Hepatocyte (in vitro differentiated cells): ENCODE data around the gene PTPRD. TPM values are rescaled to one million over a fixed set of nuclear protein-coding genes. Genes with fewer than 3 reads are reported as not detected.

Experiments
- DNase-seq: peaks from one replicate; pipeline ENCODE4 v3.0.0-alpha.2; 2016; ENCODE audit warnings: low spot score
- H2AFZ ChIP-seq: fragments of 200-600 bp; sonication (generic); 2 replicates; pipeline ENCODE4 v1.6.0; 2016; ENCODE audit warnings: antibody characterized with exemption, mild to moderate bottlenecking
- H3K27ac ChIP-seq: fragments of 200-600 bp; sonication (generic); 2 replicates; pipeline ENCODE4 v1.5.1; 2016; ENCODE audit warnings: mild to moderate bottlenecking
- H3K27me3 ChIP-seq: fragments of 200-600 bp; sonication (generic); 2 replicates; pipeline ENCODE4 v1.6.1; 2016
- H3K36me3 ChIP-seq: fragments of 200-600 bp; sonication (generic); replicated peaks from 2 replicates; pipeline ENCODE4 v1.5.1; 2016; ENCODE audit warnings: low read depth; ENCODE audit not compliant: insufficient read depth
- H3K4me1 ChIP-seq: fragments of 200-600 bp; sonication (generic); 2 replicates; pipeline ENCODE4 v1.5.1; 2016; ENCODE audit warnings: mild to moderate bottlenecking, moderate library complexity; ENCODE audit not compliant: insufficient read depth
- H3K4me2 ChIP-seq: fragments of 200-600 bp; sonication (generic); 2 replicates; pipeline ENCODE4 v1.6.0; 2016
- H3K4me3 ChIP-seq: fragments of 200-600 bp; sonication (generic); 2 replicates; pipeline ENCODE4 v1.5.1; 2016; ENCODE audit warnings: mild to moderate bottlenecking
- H3K79me2 ChIP-seq: fragments of 200-600 bp; sonication (generic); 2 replicates; pipeline ENCODE4 v1.6.0; 2017; ENCODE audit warnings: mild to moderate bottlenecking
- H3K9me2 ChIP-seq: fragments of 200-600 bp; sonication (generic); replicated peaks from 2 replicates; pipeline ENCODE4 v1.6.0; 2017; ENCODE audit warnings: mild to moderate bottlenecking; ENCODE audit not compliant: insufficient read depth
- H3K9me3 ChIP-seq: fragments of 200-600 bp; sonication (generic); 2 replicates; pipeline ENCODE4 v1.5.1; 2016; ENCODE audit warnings: low read depth, mild to moderate bottlenecking
- H4K20me1 ChIP-seq: fragments of 200-600 bp; sonication (generic); 2 replicates; pipeline ENCODE4 v1.6.0; 2016; ENCODE audit warnings: mild to moderate bottlenecking; ENCODE audit not compliant: insufficient read depth, poor library complexity, severe bottlenecking
- EZH2 ChIP-seq: fragments of 200-600 bp; sonication (generic); IDR thresholded peaks from 2 replicates; pipeline ENCODE4 v1.6.1; 2016; ENCODE audit warnings: antibody characterized with exemption, mild to moderate bottlenecking, borderline replicate concordance
- EZH2phosphoT487 ChIP-seq: fragments of 200-600 bp; sonication (generic); IDR thresholded peaks from one replicate; pipeline ENCODE4 v1.6.1; 2018; ENCODE audit warnings: antibody characterized with exemption, mild to moderate bottlenecking, low read depth, moderate library complexity; ENCODE audit not compliant: unreplicated experiment, severe bottlenecking
- WGBS: methylation state at CpG from one replicate; pipeline ENCODE4 v1.1.6; 2016; ENCODE audit warnings: low lambda C conversion rate; ENCODE audit errors: missing lambda C conversion rate; 5-methylcytosine and 5-hydroxymethylcytosine counted together
- polyA plus RNA-seq: library from polyadenylated mRNA; unstranded; fragments of >200 nt; fragmentation: Nextera tagmentation; extraction: Ambion mirVana; gene quantifications from 2 replicates; pipeline ENCODE4 v1.2.1, GENCODE V29; 2016
- total RNA-seq: library from RNA; depleted of rRNA; stranded (reverse); fragments of >200 nt; gene quantifications from 2 replicates; pipeline ENCODE4 v1.2.3, GENCODE V29; 2014
- TF ChIP-seq, protein P1 (sequence below): fragments of 200-600 bp; sonication (generic); IDR thresholded peaks from 2 replicates; pipeline ENCODE4 v1.5.1; 2016; ENCODE audit warnings: antibody characterized with exemption, mild to moderate bottlenecking; ENCODE audit not compliant: poor library complexity

Gene PTPRD
- total and polyA plus RNA-seq, 2 experiments from 2014 or later: 6.5 to 77.6 TPM

DNA sequence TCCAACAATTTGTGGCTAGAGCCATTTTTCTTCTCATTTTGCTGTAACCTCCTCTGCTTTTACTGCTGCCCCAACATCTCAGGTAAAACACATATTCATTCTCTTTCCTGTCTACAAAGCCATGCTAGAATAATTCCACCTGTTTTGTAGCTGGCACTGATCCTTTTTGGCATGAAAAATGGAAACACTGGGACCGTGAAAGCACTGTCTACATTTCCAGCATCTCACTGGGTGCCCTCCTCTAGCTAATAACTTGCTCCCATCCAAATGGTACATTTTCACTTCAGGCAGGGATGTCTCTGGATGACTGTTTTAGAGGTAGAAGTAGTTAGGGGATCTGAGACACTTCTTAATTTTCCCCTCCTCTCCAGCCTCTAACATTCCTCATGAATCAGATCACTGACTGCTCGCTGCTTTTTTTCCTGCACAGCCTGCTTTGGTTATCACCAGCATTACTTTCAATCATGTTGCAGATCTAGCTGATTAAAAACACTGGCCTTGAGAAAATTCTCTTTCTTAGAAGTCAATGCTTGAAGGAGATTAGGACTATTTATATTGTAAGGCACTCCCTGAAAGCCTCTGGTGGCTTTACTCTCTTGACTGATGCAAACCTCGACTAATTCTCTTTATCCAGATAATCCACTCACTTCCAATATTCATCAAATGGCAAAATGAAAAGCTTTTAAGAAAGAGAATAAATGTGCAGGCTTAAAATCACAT, 1500.6 kb downstream of the PTPRD start:
- TF ChIP-seq EZH2: no peak
- TF ChIP-seq, protein P1, sequence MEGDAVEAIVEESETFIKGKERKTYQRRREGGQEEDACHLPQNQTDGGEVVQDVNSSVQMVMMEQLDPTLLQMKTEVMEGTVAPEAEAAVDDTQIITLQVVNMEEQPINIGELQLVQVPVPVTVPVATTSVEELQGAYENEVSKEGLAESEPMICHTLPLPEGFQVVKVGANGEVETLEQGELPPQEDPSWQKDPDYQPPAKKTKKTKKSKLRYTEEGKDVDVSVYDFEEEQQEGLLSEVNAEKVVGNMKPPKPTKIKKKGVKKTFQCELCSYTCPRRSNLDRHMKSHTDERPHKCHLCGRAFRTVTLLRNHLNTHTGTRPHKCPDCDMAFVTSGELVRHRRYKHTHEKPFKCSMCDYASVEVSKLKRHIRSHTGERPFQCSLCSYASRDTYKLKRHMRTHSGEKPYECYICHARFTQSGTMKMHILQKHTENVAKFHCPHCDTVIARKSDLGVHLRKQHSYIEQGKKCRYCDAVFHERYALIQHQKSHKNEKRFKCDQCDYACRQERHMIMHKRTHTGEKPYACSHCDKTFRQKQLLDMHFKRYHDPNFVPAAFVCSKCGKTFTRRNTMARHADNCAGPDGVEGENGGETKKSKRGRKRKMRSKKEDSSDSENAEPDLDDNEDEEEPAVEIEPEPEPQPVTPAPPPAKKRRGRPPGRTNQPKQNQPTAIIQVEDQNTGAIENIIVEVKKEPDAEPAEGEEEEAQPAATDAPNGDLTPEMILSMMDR: no peak
- TF ChIP-seq EZH2phosphoT487: no peak
- DNase-seq: peak; percentile 4
- no peaks in the 10 kb centered on the region for H3K27me3 ChIP-seq
- no peaks in the 10 kb centered on the region for H4K20me1 ChIP-seq
- no peak overlapping the region for H3K27ac ChIP-seq
- H3K4me1 ChIP-seq: peaks cover 7% of the 10 kb centered on the region
- no peak overlapping the region for H2AFZ ChIP-seq
- no peaks in the 10 kb centered on the region for H3K9me3 ChIP-seq
- no peaks in the 10 kb centered on the region for H3K9me2 ChIP-seq
- no peak overlapping the region for H3K4me3 ChIP-seq
- H3K4me2 ChIP-seq: no peak overlapping the region
- H3K79me2 ChIP-seq: no peaks in the 10 kb centered on the region
- WGBS: 29% methylated on average over 3 of the region's 3 CpGs
- H3K36me3 ChIP-seq: no peaks in the 10 kb centered on the region

- H3K36me3 ChIP-seq: no peaks in the 10 kb centered on the region
- H3K9me3 ChIP-seq: no peaks in the 10 kb centered on the region
- TF ChIP-seq EZH2phosphoT487 (no peak), EZH2 (no peak)
- TF ChIP-seq, protein P1: no peak
- H3K4me3 ChIP-seq: no peak overlapping the region
- no peaks in the 10 kb centered on the region for H4K20me1 ChIP-seq
- no peak overlapping the region for H2AFZ ChIP-seq
- no peaks in the 10 kb centered on the region for H3K9me2 ChIP-seq
- no peak overlapping the region for H3K4me2 ChIP-seq
- no peak overlapping the region for H3K27ac ChIP-seq
- 33% methylated on average over 3 of the region's 3 CpGs for WGBS
- H3K4me1 ChIP-seq: peaks cover 7% of the 10 kb centered on the region
- no peaks in the 10 kb centered on the region for H3K79me2 ChIP-seq
- no peaks in the 10 kb centered on the region for H3K27me3 ChIP-seq
- peak; percentile 27 for DNase-seq
Observed at GRCh38 chr9:9108641-9109040, 1504.2 kb downstream of the PTPRD start.

- no peaks in the 10 kb centered on the region for H3K4me1 ChIP-seq
- H3K36me3 ChIP-seq: no peaks in the 10 kb centered on the region
- no peak overlapping the region for H3K4me2 ChIP-seq
- no peaks in the 10 kb centered on the region for H3K9me2 ChIP-seq
- no peak for DNase-seq
- 29% methylated on average over 7 of the region's 7 CpGs for WGBS
- H3K4me3 ChIP-seq: no peak overlapping the region
- no peak overlapping the region for H2AFZ ChIP-seq
- no peaks in the 10 kb centered on the region for H4K20me1 ChIP-seq
- no peaks in the 10 kb centered on the region for H3K79me2 ChIP-seq
- no peaks in the 10 kb centered on the region for H3K27me3 ChIP-seq
- H3K27ac ChIP-seq: no peak overlapping the region
- H3K9me3 ChIP-seq: no peaks in the 10 kb centered on the region
- TF ChIP-seq EZH2phosphoT487 (no peak), EZH2 (no peak)
- TF ChIP-seq, protein P1: no peak
Observed at GRCh38 chr9:9102295-9102694, 1510.5 kb downstream of the PTPRD start.

GRCh38 chr9:9100070-9100469, 1512.7 kb downstream of the PTPRD start:
- Histone ChIP-seq H3K79me2 (no peaks in the 10 kb centered on the region), H4K20me1 (no peaks in the 10 kb centered on the region), H3K4me1 (no peaks in the 10 kb centered on the region), H3K36me3 (no peaks in the 10 kb centered on the region), H2AFZ (no peak overlapping the region), H3K4me2 (no peak overlapping the region), H3K27me3 (no peaks in the 10 kb centered on the region), H3K4me3 (no peak overlapping the region), H3K27ac (no peak overlapping the region), H3K9me2 (no peaks in the 10 kb centered on the region), H3K9me3 (no peaks in the 10 kb centered on the region)
- DNase-seq: no peak
- TF ChIP-seq, protein P1: no peak
- TF ChIP-seq EZH2 (no peak), EZH2phosphoT487 (no peak)
